IPS-NIHi7 (cell line): ENCODE results near the gene CDC25C.
A peak's percentile ranks its signal among the peaks of the same experiment; 100 is the strongest.
"Not testable (repeated sequence)": the region's sequence is repeated elsewhere in the genome, so short reads cannot be mapped to it uniquely, and the experiment has no call there.

Source experiments
- DNase-seq: peaks from one replicate; pipeline ENCODE4 v3.0.0; 2012; ENCODE audit warnings: mixed read lengths; ENCODE audit errors: extremely low spot score

Gene CDC25C

DNA sequence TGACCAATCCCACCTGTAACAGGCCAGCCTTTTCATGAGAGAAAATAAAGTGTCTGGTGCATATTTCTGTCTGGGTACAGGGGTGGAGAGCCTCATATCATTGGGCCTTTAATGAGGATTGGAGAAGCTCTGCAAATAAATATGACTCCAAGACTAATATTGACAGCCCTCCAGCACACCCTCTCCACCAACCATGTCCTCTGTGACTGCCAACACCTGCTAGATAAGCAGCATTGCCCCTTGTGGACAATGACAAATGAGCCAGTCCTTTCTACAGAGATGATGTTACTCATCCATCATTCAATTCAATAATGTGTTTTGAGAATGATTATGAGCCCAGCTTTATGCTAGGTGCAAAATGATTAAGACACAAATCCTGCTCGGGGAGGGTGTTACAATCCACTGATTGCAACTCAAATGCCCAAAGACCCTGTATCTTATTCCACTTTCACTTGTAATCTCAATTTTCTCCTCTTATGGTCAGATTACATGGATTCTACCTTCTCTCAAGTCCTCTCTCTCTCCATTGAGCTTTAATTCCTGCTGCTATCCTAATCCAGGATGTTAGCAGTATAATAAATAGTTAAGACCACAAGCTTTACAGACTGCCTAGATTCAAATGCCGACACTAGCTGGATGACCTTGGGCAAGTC, 55.1 kb downstream of the CDC25C start:
- DNase-seq = no peak

DNA sequence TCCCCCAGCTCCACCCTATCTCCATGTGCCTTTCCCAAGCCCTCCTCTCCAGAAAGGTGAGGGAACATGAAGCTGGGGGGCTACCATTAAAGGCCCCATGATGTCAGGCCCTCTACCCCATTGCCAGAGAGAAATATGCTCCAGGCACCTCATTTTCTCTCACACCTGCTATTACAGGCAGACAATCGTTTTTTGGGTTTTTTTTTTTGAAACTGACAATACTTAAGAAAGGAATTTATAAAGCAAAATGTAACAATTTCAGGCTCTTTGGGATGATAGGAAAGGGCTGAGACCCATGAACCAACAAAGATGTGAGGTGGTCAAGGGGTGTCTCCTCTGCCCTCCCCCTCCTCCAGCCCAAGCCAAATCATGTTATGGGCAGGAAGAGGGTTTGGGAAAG, 55.7 kb downstream of the CDC25C start:
- DNase-seq = no peak

DNA sequence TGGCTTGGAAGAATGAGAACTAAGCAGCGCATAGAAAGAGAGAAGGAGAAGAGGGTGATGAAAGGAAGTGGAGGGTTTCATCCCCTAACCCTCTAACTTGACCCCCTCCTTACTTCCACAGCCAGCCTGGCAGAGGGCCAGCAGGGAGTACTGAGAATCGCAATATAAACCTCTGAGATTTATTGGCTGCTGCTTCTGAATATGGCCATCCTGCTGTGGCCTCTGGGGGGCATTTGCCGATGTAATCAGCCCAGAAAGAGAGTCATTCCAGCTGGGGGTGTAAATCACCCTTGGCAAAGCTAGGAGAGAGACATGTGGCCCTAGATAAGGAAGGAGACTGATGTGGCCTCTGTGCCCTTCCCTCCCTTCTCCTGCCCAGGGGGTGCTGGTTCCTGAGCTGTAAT, 56.2 kb downstream of the CDC25C start:
- no peak for DNase-seq

DNA sequence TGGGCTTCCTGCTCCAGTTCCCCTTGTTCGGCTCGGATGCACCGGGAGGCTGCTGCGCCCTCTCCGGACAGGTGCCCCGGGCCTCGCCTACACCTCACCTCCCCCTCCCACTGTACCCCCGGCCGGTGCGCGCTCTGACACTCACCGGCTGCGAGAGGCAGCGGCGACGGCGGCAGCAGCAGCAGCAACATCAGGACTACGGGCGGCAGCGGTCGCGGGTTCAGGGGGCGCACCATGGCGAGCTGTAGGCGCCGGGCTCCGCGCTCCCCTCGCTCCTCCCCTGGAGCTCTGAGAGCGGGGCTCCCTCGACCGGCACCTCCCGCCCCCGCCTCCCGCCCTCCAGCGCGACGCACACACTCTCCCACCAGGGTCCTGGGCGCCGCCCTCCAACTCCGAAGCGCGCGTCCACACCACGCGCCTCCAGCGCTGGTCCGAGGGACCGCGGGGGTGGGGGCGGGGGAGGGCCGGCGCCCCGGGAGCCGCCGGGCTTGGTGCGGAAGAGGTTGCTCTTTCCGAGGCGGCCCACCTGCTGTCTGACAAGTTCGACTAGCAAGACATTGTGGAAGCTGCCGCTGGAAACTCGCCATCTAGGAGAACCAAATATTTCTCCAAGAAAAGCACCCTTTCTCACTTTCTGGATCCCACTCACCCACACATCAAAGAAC, 57.3 kb downstream of the CDC25C start, which contains the start of gene GFRA3:
GFRA3 (minus strand) TSS at position 433 of the 665 bp plus-strand sequence; CDS start at position 236, 197 bp downstream.
- peak; percentile 63 for DNase-seq

DNA sequence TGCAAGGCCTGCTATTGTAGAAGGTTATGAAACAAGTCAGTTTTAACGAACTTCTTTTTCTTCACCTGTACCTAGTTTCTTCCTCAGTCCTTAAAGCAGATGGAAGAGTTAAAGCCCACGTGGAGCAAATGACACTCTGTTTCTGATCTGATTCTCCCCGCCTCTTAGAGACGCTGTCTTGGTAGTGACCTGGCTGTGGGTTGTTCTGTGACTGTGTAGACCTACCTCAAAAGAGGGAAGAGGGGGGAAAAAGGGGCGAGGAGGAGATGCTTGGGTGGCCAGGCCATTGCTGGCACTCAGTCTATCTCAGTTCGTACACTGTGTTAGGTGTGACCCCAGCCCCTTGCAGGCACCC, 57.8 kb downstream of the CDC25C start:
- DNase-seq = no peak

DNA sequence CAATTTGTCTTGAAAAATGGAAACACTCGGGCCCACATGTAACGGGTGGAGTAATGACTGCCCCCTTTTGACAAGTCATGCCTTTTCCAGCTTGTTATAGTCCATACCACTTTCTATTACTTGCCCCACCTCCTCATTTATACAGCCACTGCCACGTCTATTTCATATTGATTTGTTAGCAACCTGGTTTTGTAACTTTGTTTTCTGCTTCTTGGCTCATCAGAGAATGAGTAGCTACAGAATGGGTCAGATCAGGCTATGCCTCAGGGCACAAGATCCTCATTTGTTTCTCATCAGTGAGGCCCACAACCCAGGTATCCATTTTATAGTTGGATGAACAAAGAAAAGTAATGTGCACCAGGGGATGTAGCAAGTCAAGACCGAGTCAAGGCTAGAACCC, 58.9 kb downstream of the CDC25C start:
- DNase-seq = no peak

DNA sequence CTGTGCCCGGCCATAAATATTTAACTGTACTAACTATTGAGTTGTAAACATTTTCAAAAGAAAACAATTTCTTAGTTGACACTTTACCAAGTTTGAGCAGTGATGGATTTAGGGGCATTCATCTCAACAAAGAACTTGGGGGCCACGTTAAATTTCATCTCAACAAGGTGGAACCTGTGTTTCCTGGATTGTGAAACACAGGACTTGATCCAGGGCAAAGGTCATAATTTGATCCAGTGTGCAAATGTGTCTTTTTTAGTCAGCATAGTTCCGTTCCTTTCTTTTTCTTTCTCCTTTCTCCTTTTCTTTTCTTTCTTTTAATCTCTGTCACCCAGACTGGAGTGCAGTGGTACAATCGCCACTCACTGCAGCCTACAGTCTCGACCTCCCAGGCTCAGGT, 60.3 kb downstream of the CDC25C start:
- DNase-seq = no peak

DNA sequence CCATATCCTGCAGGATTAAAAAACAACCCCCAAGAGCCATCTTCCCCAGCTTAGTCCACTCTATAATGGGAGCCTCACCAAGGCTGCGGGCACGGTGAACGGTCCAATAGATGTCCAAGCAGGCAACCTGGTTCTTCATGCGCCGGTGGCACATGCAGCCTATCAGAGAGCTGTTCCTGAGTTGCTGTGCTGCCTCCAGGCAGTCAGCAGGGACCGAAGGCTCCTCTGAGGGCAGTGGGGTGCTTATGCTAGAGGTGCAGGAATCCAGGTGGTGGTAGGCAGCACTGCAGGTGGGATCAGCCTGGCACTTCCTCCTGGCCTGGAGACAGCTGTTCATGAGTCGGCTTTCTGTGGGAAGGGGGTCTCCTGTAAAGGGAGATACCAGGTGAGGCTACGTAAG, 67.4 kb downstream of the CDC25C start:
- no peak for DNase-seq

DNA sequence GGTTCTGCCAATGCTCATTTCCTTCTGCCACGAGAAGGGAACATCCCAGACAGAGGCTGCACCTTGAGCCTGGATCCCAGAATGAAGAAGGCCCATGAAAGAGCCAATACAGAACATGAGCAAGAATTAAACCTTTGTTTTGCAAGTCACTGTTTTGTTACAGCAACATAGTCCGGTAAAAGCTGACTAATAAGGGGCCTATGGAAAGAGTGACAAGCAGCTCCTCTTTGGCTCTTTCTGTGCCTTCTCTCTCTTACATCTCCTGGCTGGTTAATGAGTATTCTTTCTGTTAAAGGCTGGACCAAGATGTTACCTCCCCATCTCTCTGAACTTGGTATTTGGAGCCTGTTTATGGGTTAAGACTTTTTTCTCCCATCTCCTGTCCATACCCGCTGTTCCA, 68.0 kb downstream of the CDC25C start:
- DNase-seq = no peak

DNA sequence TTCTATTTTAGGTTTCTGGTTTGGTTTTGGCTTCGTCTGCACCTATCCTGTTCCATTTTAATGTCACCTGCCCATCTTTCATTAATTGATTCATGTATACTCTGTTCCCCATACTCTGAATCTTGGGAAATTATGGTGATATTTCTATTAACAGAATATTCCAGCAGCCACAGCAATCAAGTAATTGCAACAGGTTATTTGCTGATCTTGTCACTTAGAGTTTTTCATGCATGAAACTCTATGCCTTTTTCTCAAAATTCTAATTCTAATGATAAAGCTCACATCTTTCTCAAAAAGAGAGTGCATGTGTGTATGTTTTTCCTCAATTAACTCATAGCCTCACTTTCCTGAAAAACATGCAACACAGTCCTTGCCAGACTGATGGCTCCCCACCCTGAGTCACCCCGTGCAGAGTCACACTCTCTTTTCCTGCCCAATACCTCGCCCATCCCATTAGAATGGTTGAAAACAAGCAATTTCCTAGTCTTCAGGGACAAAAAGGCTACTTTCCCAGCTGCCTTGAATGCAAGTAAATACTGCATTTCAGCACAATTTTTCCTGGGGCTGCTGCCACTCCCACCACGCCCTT, 72.8 kb downstream of the CDC25C start:
- DNase-seq = no peak

DNA sequence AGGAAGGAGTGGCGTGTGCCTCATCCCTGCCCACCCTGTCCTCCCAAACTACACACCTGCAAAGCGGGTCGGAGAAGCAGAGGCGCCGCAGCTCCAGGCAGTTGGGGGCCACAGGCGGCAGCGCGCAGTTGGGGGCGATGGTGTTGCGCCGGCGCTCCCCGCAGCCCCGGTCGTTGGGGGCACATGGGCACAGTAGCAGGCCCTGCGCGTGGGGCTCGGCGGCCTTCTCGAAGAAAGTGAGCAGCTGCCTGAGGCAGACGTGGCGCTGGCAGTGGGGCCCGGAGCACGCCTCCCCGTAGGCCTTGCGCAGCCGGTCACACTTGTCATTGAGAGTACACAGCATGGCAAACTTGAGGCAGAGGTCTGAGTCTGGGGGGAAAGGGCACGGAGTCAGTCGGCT, 74.0 kb downstream of the CDC25C start:
- no peak for DNase-seq

DNA sequence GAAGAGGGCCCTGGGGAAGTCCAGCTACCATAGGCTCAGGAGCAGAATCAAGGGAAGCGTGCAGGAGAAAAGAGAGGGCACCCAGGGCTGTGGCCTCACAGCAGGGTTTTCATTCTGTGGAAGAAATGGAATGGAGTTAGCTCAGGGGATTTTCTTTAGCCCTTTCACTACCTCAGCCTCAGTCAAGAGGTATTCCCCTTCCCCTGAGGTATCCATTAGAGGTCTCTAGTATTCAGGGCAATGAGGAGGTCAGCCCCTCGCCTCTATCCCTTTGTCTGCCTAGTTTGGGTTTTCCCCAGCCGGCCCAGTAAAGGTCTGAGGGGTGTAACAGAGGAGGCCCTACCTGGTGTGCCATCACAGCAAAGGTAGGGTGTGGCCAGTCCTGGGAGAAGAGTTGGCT, 78.7 kb downstream of the CDC25C start:
- no peak for DNase-seq

DNA sequence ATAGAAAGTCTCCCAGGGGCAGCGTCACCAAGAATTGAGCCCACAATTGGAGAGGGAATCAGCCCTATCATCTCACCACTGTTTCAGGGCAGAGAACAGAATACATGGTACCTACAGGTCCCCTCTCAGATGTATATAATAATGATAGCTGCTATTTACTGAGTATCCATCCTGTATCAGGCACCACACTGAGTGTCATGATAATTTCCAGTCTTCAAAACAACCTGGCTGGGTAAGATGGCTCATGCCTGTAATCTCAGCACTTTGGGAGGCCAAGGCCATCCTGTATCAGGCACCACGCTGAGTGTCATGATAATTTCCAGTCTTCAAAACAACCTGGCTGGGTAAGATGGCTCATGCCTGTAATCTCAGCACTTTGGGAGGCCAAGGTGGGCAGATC, 83.8 kb downstream of the CDC25C start:
- DNase-seq = not testable (repeated sequence)

DNA sequence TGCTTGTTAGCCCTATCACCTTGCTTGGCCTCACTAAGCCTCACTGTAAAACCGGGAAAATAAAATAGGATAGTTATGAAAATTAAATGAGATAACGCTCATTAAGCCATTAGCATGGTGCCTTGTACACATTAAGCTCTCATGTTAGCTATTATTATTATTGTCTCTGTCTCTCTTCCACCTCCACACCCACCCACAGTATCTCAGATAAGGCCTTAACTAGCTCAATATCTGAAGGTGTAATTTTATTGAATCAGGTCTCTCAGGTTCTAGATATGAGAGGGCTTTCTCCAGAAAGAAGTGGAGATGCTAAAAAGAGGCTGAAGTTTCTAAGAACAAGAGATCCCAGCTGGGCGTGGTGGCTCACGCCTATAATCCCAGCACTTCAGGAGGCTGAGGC, 84.8 kb downstream of the CDC25C start:
- DNase-seq = no peak

DNA sequence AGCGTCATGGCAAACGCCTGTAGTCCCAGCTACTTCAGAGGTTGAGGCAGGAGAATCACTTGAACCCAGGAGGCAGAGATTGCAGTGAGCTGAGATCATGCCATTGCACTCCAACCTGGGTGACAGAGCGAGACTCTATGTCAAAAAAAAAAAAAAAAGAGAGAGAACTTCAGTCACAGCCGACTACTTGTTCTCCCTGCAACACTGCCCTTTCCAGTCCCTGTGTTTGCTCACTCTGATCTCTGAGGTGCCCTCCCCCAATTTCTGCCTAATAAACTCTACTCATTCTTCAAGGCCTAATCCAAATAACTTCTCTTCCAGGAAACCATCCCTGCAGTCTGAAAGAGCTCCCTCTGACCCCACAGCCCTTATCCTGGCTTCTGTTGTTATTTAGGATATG, 85.3 kb downstream of the CDC25C start:
- no peak for DNase-seq

DNA sequence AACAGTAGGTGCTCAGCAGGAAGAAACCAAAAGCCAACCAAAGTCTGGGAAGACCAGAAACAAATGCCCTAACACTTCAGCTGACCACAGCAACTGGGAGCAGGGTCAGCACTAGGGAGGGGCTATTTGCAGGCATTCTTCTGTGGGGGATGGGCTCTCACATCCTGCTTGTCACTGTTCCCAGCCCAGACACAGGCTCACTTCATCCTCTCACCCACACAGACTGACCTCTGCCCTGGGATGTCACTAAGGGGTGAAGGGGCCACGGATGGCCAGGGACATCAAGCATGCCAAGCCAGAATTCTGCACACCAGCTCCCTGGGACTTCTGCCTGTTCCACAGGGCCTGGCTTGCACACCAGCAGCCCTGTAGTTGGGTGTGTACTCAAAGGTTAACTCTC, 85.9 kb downstream of the CDC25C start:
- peak; percentile 73 for DNase-seq

DNA sequence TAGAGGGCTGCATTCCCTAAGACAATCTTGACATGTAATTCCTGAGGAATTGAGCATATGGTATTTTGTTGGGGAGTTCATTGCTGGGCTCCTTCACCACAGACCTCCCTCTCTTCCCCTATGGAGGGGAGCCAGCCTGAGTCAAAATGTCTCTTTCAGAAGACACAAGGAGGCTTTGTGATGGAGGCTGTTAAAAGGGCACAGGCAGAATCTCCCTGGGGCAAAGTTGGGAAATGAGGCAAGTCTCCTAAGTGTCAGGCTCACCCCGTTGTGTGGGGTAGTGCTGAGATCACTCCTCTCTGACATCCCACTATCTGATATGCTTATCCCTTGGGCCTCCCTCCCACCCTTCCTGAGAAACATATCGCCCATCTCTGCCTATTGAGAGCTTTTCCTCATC, 87.8 kb downstream of the CDC25C start:
- DNase-seq = no peak

DNA sequence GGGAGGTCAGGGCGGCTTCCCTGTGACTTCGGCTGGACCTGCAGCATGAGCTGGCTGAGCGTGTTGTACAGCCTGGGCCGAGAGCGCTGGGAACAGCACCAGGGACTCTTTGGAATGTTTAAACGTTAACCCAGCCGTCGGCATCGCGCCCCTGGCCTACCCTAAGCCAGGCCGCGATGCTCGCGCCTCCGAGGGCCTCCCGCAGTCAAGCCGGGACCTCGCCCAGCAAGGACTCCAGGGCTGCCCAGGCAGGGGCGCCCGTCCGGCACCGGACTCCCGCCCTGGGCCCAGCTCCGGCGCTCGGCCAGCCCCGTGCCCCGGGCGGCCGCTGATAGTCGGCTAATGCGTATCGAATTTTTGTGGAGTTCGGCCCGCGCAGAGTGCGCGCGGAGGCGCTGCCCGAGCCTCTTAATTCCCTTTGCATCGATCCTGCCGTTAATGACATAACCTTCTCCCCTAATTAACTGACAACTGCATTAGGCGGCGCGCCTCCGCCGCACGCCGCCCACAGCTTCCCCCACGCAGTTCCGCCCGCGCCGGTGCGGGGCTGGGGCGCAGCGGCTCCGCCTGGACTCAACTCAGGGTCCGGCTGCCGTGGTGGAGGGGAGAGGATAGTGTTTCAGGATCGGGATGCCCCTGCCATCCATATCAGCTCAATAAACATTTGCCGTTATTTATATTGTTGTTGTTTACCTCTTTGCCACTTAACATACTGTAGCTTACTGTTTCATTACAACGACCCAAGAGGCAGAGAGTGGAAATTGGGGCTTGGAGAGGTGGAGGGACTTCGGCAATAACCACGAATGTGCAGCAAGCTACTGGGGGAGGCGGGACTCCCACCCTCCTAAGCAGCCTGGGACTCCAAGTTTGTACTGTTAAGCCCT, 89.7 kb downstream of the CDC25C start:
- peak; percentile 71 for DNase-seq

DNA sequence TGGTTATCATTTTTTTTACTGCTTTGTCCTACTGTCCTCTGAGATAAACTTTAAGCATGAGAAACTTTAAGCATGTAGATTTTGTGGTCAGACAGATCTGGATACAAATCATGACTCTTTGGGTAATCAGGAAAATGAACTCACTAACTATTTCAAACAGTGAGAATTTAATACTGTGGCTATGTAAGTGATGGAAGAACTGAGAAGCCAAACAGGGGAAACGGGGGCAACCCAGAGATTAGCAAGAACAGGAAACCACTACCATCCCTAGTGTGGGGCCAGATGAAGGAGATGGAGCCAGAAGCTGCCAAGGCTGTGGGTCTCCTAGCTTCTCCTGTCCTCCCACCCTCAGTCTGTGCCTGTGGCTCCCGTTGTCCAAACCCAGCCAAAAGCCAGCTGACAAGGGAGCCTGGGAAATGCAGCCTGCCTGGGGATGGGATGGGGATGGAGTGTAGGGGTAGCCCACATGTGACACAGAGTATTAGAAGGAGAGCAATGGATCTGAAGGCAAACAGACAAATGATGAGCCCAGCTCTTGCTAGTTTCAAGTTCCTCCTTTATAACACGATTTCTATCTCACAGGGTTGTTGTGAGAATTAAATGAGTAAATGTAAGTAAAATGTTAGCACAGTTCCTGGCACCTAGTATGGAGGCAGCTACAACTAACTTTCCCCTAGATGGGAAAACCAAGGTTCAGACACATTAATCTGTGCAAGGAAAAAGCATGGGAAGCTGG, 90.8 kb downstream of the CDC25C start:
- no peak for DNase-seq

DNA sequence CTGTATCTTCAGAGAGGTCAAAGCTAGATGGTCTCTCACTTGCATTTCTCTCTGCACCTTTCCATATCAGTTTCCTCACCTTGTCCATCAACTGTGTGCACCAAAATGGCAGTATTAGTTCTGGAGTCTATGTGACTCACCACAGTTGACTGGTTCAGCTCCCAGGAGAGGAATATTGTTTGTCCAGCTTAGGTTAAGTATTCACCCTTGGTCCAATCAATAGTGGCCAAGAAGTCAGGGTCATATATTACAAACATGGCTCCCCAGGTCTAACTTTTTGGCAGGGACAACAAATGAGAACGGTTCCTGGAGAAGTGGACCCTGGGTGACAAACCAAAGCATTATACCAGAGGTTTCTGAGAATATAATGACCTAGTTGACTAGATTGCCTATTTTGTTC, 93.6 kb downstream of the CDC25C start:
- no peak for DNase-seq
